HUES48 (cell line): ENCODE results near the gene PLCB2.

Experiments used
- H3K27ac ChIP-seq: one replicate; pipeline ENCODE4 v1.7.0; 2013; ENCODE audit warnings: low read depth, low read length, inconsistent platforms
- H3K27me3 ChIP-seq: 2 replicates; pipeline ENCODE4 v1.6.1; 2013; ENCODE audit warnings: mild to moderate bottlenecking, low read length; ENCODE audit not compliant: control insufficient read depth, insufficient read depth
- H3K36me3 ChIP-seq: 2 replicates; pipeline ENCODE4 v1.6.1; 2013; ENCODE audit warnings: low read length; ENCODE audit not compliant: control insufficient read depth, insufficient read depth
- H3K4me1 ChIP-seq: 2 replicates; pipeline ENCODE4 v1.6.1; 2013; ENCODE audit warnings: mild to moderate bottlenecking, low read length; ENCODE audit not compliant: control insufficient read depth, insufficient read depth
- H3K4me3 ChIP-seq: 2 replicates; pipeline ENCODE4 v1.5.1; 2013; ENCODE audit warnings: mild to moderate bottlenecking, low read depth, low read length
- H3K9ac ChIP-seq: 2 replicates; pipeline ENCODE4 v1.6.1; 2013; ENCODE audit warnings: mild to moderate bottlenecking, low read depth, low read length, moderate library complexity
- H3K9me3 ChIP-seq: 2 replicates; pipeline ENCODE4 v1.6.1; 2013; ENCODE audit warnings: low read length; ENCODE audit not compliant: control insufficient read depth, insufficient read depth

PLCB2 gene

GRCh38 chr15:40310001-40310959 lies 2.5 kb upstream of the PLCB2 start:
- Histone ChIP-seq H3K27me3 (peaks cover 19% of the 10 kb centered on the region; the same call in 1 of the 2 replicates), H3K27ac (no peak overlapping the region), H3K36me3 (no peaks in the 10 kb centered on the region), H3K4me1 (peaks cover 27% of the 10 kb centered on the region), H3K9ac (no peak overlapping the region), H3K9me3 (no peaks in the 10 kb centered on the region), H3K4me3 (no peak overlapping the region)

DNA sequence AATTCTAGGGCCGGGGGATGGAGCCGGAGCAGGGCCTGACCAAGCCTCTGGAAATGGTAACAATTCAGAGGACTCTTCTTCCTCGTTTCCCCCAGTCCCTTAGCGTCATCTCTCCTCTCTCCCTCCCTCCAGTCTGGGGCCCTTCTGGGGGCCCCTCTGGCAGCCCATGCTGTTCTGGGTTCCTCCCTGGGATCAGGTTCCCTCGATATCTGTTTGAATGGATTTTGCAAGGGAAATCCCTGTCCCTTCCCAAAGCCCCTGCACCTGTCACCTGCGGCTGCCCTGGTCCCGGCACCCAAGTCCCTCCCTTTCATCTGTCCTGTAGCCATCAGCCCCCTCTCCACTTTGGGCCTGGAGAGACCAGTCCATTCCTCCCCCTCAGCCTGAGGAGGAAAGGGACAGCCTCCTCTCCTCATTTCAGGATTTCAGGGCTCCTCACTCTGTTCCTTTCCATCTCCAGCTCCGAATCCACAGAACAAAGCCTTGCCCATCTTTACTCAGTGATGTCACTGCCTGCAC lies 1.7 kb upstream of the PLCB2 start:
- H3K27me3 ChIP-seq: peaks cover 19% of the 10 kb centered on the region; the same call in 1 of the 2 replicates
- H3K9ac ChIP-seq: no peak overlapping the region
- H3K4me3 ChIP-seq: no peak overlapping the region
- H3K36me3 ChIP-seq: no peaks in the 10 kb centered on the region
- no peaks in the 10 kb centered on the region for H3K9me3 ChIP-seq
- peaks cover 27% of the 10 kb centered on the region for H3K4me1 ChIP-seq
- H3K27ac ChIP-seq: no peak overlapping the region

DNA sequence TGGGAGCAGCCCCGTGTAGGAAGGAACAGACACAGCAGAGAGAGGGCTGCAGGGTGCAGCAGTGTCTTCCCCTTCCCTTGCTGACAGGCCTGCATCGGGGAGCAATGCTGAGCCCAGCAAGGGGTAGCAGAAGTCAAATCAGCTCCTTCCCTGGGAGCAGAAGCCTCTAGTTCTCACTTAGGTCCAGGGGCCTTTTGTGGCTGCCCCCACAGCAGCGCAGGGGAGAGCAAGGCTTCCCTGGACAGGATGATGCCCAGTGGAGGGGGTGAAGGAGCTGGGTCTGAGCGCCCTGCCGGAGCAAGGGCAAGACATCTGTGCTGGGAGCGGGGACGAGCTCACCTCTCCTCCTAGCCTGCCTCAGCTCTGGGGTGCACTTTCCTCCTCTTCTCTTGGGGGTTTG lies 827 bp downstream of the PLCB2 start:
- peaks cover 18% of the 10 kb centered on the region; the same call in 1 of the 2 replicates for H3K27me3 ChIP-seq
- no peak overlapping the region for H3K4me3 ChIP-seq
- H3K9ac ChIP-seq: no peak overlapping the region
- H3K9me3 ChIP-seq: no peaks in the 10 kb centered on the region
- no peaks in the 10 kb centered on the region for H3K36me3 ChIP-seq
- H3K27ac ChIP-seq: no peak overlapping the region
- H3K4me1 ChIP-seq: peaks cover 30% of the 10 kb centered on the region

DNA sequence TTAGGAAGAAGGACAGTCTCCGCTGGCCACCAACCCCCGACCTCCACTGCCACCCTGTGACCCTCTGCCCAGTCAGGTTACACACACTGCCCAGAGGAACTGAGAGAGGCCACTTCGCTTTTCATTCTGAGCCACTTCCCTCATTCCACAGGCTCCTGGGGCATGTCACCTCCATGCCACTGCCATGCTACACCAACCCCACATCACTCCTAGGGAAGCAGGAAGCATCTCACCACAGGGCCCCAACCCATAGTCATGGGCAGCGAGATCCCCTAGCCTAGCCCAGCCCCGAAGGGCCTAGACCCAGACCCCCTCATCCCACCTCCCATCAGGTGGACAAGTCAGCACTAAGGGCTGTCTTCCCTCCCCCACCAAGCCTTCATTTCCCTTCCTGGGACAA lies 1.4 kb downstream of the PLCB2 start:
- Histone ChIP-seq H3K4me1 (peaks cover 34% of the 10 kb centered on the region), H3K36me3 (no peaks in the 10 kb centered on the region), H3K9ac (no peak overlapping the region), H3K4me3 (no peak overlapping the region), H3K9me3 (no peaks in the 10 kb centered on the region), H3K27me3 (peaks cover 13% of the 10 kb centered on the region; the same call in 1 of the 2 replicates), H3K27ac (no peak overlapping the region)

- no peak overlapping the region for H3K4me3 ChIP-seq
- peaks cover 3% of the 10 kb centered on the region; the same call in 1 of the 2 replicates for H3K27me3 ChIP-seq
- H3K36me3 ChIP-seq: no peaks in the 10 kb centered on the region
- 0 out of 2 replicates have a peak, but pooled peaks cover 4% of the 10 kb centered on the region for H3K9me3 ChIP-seq
- peaks cover 39% of the 10 kb centered on the region for H3K4me1 ChIP-seq
- H3K27ac ChIP-seq: no peak overlapping the region
- no peak overlapping the region for H3K9ac ChIP-seq
These were observed 2.5 kb downstream of the PLCB2 start for GRCh38 chr15:40305281-40305680.

- H3K27ac ChIP-seq: no peak overlapping the region
- 0 out of 2 replicates have a peak, but pooled peaks cover 4% of the 10 kb centered on the region for H3K9me3 ChIP-seq
- no peaks in the 10 kb centered on the region for H3K36me3 ChIP-seq
- peaks cover 28% of the 10 kb centered on the region for H3K4me1 ChIP-seq
- H3K4me3 ChIP-seq: no peak overlapping the region
- no peaks in the 10 kb centered on the region for H3K27me3 ChIP-seq
- no peak overlapping the region for H3K9ac ChIP-seq
These were observed 4.2 kb downstream of the PLCB2 start for GRCh38 chr15:40303576-40303975.

- H3K4me1 ChIP-seq: peaks cover 25% of the 10 kb centered on the region
- 0 out of 2 replicates have a peak, but pooled peaks cover 4% of the 10 kb centered on the region for H3K9me3 ChIP-seq
These were observed 4.8 kb downstream of the PLCB2 start for GRCh38 chr15:40302981-40303380.

DNA sequence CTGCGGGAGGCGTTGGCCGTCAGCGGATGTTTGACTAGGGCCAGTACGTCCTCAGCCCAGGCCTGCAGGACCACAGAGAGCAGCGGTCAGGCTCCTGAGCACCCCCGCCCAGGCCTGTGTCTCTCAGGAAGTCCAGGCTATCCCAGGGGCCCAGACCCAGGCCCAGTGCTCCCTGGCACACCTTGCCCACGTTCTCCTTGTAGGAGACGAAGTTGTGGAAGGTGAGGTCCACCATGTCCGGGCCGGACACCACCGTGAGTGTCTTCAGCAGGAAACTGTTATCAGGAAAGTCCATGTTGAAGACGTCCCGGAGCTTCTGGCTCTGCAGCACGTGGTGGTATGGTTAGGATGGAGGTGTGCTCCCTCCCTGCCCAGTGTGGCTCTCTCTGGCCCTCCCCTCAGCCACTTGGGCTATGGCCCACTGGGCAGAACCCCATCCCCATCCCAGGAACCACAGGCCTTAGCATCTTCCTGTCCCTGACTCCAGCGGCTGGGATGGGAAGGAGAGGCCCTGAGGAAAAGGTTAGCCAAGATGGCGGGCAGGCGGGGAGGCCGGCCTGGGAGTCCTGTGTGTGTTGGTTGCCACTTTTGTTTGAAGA lies 5.3 kb downstream of the PLCB2 start:
- Histone ChIP-seq H3K27me3 (no peaks in the 10 kb centered on the region), H3K9ac (no peak overlapping the region), H3K36me3 (no peaks in the 10 kb centered on the region), H3K9me3 (0 out of 2 replicates have a peak, but pooled peaks cover 4% of the 10 kb centered on the region), H3K27ac (no peak overlapping the region), H3K4me3 (no peak overlapping the region), H3K4me1 (peaks cover 21% of the 10 kb centered on the region)

More at GRCh38 chr15:40302981-40303380, 4.8 kb downstream of the PLCB2 start:
- Histone ChIP-seq H3K4me3 (no peak overlapping the region), H3K9ac (no peak overlapping the region), H3K27ac (no peak overlapping the region), H3K36me3 (no peaks in the 10 kb centered on the region), H3K27me3 (no peaks in the 10 kb centered on the region)

DNA sequence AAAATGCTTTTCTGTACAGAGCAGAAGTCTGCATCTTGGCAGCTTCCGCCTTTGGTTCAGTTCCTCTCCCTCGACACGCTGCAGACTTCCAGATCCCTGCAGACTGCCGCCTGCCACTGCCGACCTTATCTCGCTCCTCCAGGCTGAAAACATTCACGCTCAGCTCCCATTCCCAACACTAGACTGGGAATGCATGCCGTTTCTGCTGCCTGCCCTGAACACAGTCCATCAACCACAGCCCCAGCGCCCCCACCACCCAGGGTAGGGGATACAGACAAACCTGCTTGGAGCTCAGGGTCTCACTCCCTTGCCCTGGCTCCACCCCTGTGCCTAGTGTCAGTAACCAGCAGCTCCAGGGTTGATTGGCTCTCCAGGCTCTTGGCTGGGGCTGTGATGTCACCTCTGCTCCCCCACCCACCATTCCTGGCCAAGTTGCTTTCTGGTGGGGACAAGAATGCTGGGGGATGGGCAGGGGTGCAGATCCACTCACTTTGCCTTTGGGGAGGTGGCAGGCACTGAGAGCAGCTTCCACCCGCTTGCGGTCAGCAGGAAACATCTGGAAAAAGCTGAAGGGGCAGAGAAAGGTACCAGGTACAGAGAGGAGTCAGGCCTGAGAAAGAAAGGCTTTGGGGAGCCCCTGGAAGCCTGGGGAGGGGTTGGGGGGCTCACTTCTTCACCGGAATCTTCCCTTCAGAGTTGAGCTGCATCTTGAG lies 6.1 kb downstream of the PLCB2 start:
- Histone ChIP-seq H3K36me3 (no peaks in the 10 kb centered on the region), H3K9ac (no peak overlapping the region), H3K4me1 (peaks cover 13% of the 10 kb centered on the region; the same call in 1 of the 2 replicates), H3K9me3 (0 out of 2 replicates have a peak, but pooled peaks cover 4% of the 10 kb centered on the region), H3K27ac (no peak overlapping the region), H3K27me3 (no peaks in the 10 kb centered on the region), H3K4me3 (no peak overlapping the region)

DNA sequence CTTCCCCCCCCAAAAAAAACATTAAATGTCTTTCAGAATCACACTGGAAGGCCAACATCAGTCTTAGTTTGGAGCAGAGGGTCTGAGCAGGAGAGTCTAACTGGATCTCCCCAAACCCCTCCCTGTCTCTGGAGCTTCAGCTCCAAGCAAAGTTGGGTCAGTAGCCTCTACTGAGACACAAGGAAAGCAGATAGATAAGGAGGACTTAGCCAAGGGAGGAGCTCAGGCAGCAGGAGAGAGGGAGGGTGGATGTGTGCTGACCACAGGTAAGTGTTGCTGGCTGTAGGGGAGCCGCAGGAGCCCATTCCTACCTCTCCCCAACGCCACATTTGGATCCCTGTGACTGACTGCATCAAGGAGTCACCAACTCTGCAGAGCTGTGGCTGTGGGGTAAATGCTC lies 7.0 kb downstream of the PLCB2 start:
- Histone ChIP-seq H3K9me3 (0 out of 2 replicates have a peak, but pooled peaks cover 4% of the 10 kb centered on the region), H3K4me3 (no peak overlapping the region), H3K4me1 (peaks cover 12% of the 10 kb centered on the region; the same call in 1 of the 2 replicates), H3K36me3 (no peaks in the 10 kb centered on the region), H3K27ac (no peak overlapping the region), H3K9ac (no peak overlapping the region), H3K27me3 (no peaks in the 10 kb centered on the region)
